Brain microvascular endothelial cell (primary cell): ENCODE results near the gene QRFP.

Source experiments
- DNase-seq: peaks from one replicate; pipeline ENCODE4 v3.0.0-alpha.2; 2020
- H3K27ac ChIP-seq: fragments of 250-450 bp; sonication (Bioruptor Pico); 2 replicates; pipeline ENCODE4 v1.5.1; 2020; ENCODE audit warnings: mild to moderate bottlenecking, moderate library complexity
- H3K27me3 ChIP-seq: fragments of 250-450 bp; sonication (Bioruptor Pico); replicated peaks from 2 replicates; pipeline ENCODE4 v1.5.1; 2020; ENCODE audit warnings: mild to moderate bottlenecking
- H3K36me3 ChIP-seq: fragments of 250-450 bp; sonication (Bioruptor Pico); replicated peaks from 2 replicates; pipeline ENCODE4 v1.5.1; 2020; ENCODE audit warnings: mild to moderate bottlenecking
- H3K4me3 ChIP-seq: 2 replicates; pipeline ENCODE4 v1.5.1; 2011; ENCODE audit warnings: low read depth, mild to moderate bottlenecking, control low read depth, low read length, moderate library complexity
- in situ Hi-C: cut with HindIII; loops from 2 replicates; pipeline ENCODE4 v1.10.0; 2017; ENCODE audit warnings: low sequenced_read_pairs, low pct_ligation_motif_present
- TF ChIP-seq, protein P1 (sequence below): IDR thresholded peaks from 2 replicates; pipeline ENCODE4 v1.5.1; 2011; ENCODE audit warnings: low read depth, mild to moderate bottlenecking, moderate library complexity, low read length, control low read depth, inconsistent platforms; ENCODE audit errors: missing control alignments

The QRFP gene

DNA sequence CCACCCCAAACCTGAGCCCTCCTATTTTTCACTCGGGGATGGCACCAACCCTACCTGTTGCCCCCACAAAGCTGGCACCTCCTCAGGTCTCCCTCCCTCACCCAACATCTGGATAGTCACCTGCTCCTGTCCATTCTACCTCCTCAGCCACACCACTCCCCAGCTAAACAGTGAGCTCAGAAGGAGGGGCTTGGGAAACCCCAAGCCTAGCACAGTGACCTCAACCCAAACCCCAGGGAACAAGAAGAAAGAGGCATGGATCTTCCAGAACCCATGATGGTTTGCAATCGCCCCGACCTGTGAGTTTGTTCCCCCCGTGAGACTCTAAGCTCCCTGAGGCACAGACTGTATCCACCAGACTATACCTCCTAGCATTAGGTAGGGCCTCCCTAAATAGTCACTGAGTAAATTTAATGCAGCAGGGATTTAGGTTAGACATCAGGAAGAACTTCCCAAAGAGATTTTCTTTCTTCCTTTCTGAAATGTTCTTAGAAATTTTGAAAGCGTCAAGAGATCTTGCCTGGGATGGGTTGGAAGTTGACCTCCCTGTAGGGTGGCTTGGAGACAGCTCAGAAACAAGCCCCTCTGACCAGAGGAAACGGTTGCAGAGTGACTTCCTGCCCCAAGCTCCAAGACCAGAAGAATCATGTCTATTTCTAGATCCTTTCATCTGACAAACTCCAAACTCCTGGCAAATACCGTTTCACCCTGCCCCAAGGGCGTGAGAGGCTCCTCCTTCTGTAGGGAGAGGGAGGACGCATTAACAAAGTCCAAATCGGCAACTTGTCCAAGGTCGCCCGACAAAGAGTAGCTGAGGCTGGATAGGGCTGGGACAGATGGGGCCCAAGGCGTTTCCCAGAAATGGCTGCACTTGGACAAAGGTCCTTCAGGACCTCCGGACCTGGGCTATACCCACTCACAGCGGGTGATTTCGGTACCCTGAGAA is 38.4 kb upstream of the QRFP start:
- H3K4me3 ChIP-seq = no peak overlapping the region
- no peaks in the 10 kb centered on the region for H3K36me3 ChIP-seq
- peaks cover 46% of the 10 kb centered on the region for H3K27me3 ChIP-seq
- DNase-seq = no peak
- in situ Hi-C loops = no loop called here
- TF ChIP-seq, protein P1, sequence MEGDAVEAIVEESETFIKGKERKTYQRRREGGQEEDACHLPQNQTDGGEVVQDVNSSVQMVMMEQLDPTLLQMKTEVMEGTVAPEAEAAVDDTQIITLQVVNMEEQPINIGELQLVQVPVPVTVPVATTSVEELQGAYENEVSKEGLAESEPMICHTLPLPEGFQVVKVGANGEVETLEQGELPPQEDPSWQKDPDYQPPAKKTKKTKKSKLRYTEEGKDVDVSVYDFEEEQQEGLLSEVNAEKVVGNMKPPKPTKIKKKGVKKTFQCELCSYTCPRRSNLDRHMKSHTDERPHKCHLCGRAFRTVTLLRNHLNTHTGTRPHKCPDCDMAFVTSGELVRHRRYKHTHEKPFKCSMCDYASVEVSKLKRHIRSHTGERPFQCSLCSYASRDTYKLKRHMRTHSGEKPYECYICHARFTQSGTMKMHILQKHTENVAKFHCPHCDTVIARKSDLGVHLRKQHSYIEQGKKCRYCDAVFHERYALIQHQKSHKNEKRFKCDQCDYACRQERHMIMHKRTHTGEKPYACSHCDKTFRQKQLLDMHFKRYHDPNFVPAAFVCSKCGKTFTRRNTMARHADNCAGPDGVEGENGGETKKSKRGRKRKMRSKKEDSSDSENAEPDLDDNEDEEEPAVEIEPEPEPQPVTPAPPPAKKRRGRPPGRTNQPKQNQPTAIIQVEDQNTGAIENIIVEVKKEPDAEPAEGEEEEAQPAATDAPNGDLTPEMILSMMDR = no peak
- H3K27ac ChIP-seq = no peak overlapping the region

DNA sequence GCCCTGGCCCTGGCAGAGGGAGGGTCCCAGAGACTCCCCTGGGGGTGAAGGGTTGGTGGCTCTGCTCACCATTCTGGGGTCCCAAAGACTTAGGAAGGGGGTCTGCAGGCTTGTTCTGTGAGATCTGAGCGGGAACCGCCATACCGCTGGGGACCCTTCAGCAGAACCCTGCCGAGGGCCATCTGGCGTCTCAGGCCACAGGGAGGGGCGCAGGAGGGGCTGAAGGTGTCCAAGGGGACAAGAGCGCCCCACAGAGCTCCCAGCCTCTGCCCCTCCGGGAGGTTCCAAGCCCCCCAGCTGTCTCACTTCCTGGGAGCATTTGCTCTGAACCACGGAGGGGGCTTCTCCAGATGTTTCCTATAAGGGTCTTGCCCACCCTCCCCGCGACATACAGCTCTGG is 37.6 kb upstream of the QRFP start:
- in situ Hi-C loops = no loop called here
- Histone ChIP-seq H3K36me3 (no peaks in the 10 kb centered on the region), H3K27me3 (peaks cover 40% of the 10 kb centered on the region), H3K27ac (no peak overlapping the region), H3K4me3 (no peak overlapping the region)
- no peak for DNase-seq
- TF ChIP-seq, protein P1 = no peak

- Histone ChIP-seq H3K36me3 (no peaks in the 10 kb centered on the region), H3K27me3 (peaks cover 33% of the 10 kb centered on the region), H3K27ac (no peak overlapping the region), H3K4me3 (no peak overlapping the region)
- TF ChIP-seq, protein P1 = no peak
- in situ Hi-C loops = no loop called here
- peak; percentile 69 for DNase-seq
Observed at GRCh38 chr9:130933114-130934046, 36.8 kb upstream of the QRFP start.

- in situ Hi-C loops = no loop called here
- H3K27ac ChIP-seq = peak overlapping the region; percentile 6
- H3K4me3 ChIP-seq = no peak overlapping the region
- TF ChIP-seq, protein P1 = no peak
- DNase-seq = no peak
- H3K27me3 ChIP-seq = peaks cover 24% of the 10 kb centered on the region
- H3K36me3 ChIP-seq = no peaks in the 10 kb centered on the region
Observed at GRCh38 chr9:130932255-130933079, 35.9 kb upstream of the QRFP start.

GRCh38 chr9:130931508-130932254 is 35.1 kb upstream of the QRFP start:
- no peak for DNase-seq
- Histone ChIP-seq H3K27ac (no peak overlapping the region), H3K27me3 (peaks cover 18% of the 10 kb centered on the region), H3K36me3 (no peaks in the 10 kb centered on the region), H3K4me3 (no peak overlapping the region)
- TF ChIP-seq, protein P1 = no peak
- in situ Hi-C loops = no loop called here
